ENCODE results near the gene CACNG4.

Gene CACNG4

GRCh38 chr17:66963909-66964771 is at the start of gene CACNG4:
Gene CACNG4, plus strand, starts transcription at chr17:66964707. Its CDS starts 205 bp downstream, at chr17:66964912.
- no peak for DNase-seq (ENCODE audit: low read depth in 2 of 2)

DNA sequence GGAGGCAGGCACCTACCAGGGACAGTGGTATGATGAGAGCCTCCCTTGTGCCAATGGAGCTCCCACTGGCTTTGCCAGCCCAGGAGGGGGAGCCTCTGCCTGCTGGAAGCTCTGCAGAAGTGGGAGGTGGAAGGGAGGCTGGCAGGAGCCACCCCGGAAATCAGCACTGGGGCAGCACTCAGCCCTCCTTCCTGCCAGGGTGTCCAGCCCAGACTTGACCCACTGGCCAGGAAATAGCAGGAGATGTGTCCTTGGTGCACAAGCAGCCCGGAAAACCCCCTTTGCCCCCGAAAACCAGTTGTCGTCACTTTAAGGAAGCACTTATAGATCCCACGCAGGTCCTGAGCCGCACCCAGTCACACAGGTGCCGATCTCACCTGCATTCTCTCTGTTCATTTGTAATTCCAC is 49.3 kb upstream of the CACNG4 start:
- no peak for DNase-seq (ENCODE audit: low read depth in 2 of 2)

GRCh38 chr17:66915792-66916191 is 48.7 kb upstream of the CACNG4 start:
- DNase-seq (ENCODE audit: low read depth in 2 of 2), result no peak

DNA sequence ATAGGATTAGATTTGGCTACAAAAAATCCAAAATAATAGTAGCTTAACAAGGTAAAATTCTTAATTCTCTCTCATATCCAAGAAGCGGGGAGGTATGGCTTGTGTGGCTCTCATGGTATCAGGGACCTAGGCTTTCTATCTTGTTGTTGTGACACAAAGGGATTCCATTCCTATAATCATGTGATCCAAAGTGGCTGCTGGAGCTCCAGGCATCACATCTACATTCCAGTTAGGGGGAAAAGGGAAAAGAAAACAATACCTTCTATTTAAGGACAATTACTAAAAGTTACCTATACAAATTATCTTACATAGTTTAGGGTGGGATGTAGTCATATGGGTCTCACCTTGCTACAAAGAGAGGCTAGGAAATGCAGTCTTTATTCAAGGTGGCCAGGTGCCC is 47.6 kb upstream of the CACNG4 start:
- DNase-seq (ENCODE audit: low read depth in 2 of 2), result no peak

GRCh38 chr17:66918896-66919295 is 45.6 kb upstream of the CACNG4 start:
- DNase-seq (ENCODE audit: low read depth in 2 of 2), result no peak

GRCh38 chr17:66920435-66920834 is 44.1 kb upstream of the CACNG4 start:
- no peak for DNase-seq (ENCODE audit: low read depth in 2 of 2)

DNA sequence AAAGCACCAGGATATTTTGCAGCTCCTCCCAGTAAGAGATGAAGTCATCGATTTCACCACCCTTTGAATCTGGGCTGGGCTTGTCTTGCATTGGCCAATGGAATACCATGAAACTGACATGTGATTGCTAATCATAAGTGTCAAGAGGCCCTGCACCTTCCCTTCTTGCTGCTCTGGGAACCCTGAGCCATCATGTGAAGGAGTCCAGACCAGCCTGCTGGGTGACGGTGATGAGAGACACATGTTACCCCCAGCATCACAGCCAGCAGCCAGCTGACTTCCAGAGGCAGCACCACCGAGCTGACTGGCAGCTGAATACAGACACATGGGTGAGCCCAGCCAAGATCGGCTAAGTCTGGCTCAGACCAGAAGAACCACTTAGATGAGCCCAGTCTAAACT is 43.6 kb upstream of the CACNG4 start:
- DNase-seq (ENCODE audit: low read depth in 2 of 2), result no peak

- DNase-seq (ENCODE audit: low read depth in 2 of 2), result no peak
These were observed 40.6 kb upstream of the CACNG4 start for GRCh38 chr17:66923886-66924285.

DNA sequence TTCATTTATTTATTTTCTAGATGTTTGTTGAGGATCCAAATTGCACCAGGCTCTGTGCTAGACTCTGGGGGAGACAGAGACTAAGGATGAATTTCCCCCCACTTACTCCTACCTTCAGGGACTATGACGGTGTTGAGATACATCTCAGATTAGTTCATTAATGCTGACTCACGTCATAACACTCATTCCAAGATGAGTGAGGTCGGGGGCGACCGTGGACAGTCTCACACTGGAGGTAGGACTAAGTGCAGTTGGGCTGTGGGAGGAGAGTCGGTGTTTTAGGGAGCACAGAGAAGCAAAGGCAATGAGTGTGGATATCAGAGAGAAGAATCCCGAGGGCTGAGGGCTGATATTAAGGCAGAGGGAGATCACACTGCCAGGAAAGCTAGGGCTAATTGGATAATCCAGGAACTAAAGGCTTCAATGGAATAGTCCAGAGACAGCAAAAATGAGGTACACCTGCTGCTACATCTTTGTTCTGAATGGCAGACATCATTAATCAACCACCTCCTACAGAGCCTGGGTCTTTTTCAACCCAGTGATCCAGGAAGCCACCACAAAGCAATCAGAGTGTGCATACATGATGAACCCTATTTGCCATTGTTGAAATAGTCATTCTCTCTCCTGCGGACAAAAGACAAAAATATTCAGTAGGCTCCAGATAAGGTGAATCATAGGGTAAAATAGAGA is 38.6 kb upstream of the CACNG4 start:
- DNase-seq (ENCODE audit: low read depth in 2 of 2), result no peak

- DNase-seq (ENCODE audit: low read depth in 2 of 2), result no peak
These were observed 35.6 kb upstream of the CACNG4 start for GRCh38 chr17:66928949-66929348.

DNA sequence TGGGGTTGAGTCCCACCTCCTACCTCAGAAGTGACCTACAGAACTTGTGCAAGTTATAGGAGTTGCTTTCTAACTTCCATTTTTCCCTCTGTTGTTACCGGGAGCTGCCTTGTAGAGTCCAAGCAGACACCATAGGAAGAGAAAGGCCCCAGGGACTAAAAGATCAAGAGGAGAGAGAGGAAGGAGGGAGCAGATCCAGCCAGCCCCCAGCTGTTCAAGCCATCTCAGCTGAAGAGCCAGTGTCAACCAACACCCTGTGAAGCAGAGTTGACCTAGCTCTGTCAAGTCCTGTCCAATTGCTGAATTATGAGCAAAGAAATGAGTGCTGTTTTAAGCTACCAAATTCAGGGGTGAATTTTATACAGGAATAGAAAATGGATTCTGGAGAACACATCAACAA is 34.9 kb upstream of the CACNG4 start:
- no peak for DNase-seq (ENCODE audit: low read depth in 2 of 2)

GRCh38 chr17:66930933-66931332 is 33.6 kb upstream of the CACNG4 start:
- DNase-seq (ENCODE audit: low read depth in 2 of 2), result no peak

DNA sequence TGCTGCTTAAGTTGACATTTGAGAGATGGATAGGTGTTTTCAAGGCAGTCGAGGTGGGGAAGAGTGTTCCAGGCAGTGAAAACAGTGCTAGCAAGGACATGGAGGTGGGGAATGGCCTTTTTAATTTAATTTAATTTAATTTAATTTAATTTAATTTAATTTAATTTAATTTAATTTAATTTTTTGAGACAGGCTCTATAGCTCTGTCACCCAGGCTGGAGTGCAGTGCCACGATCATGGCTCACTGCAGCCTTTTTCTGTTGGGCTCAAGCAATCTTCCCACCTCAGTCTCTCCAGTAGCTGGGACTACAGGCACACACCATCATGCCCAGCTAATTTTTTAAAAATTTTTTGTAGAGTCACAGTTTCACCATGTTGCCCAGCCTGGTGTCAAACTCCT is 32.2 kb upstream of the CACNG4 start:
- no peak for DNase-seq (ENCODE audit: low read depth in 2 of 2)

GRCh38 chr17:66934040-66934439 is 30.5 kb upstream of the CACNG4 start:
- DNase-seq (ENCODE audit: low read depth in 2 of 2), result no peak

GRCh38 chr17:66935717-66936116 is 28.8 kb upstream of the CACNG4 start:
- no peak for DNase-seq (ENCODE audit: low read depth in 2 of 2)

- no peak for DNase-seq (ENCODE audit: low read depth in 2 of 2)
These were observed 25.9 kb upstream of the CACNG4 start for GRCh38 chr17:66938656-66939055.

- no peak for DNase-seq (ENCODE audit: low read depth in 2 of 2)
These were observed 24.9 kb upstream of the CACNG4 start for GRCh38 chr17:66939461-66940114.

DNA sequence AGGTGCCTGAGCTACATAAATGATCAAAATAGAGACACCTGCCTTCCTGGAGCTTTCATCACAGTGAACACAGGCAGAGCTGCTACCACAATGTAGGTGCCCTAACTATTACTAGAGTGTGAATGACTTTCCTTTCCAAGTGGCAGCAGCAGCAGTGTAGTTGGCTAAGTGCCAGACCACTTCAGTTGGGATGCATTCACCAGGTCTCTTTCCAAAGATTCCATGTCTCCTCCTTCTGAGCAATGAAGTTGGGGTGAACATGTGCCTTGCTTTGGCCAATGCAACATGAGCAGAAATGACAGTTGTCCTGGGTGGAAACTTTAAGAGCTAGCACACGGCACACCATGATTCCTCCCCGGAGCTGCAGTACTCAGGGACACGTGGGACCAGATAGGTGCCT is 23.3 kb upstream of the CACNG4 start:
- DNase-seq (ENCODE audit: low read depth in 2 of 2), result no peak

- DNase-seq (ENCODE audit: low read depth in 2 of 2), result no peak
These were observed 22.6 kb upstream of the CACNG4 start for GRCh38 chr17:66941773-66942450.

DNA sequence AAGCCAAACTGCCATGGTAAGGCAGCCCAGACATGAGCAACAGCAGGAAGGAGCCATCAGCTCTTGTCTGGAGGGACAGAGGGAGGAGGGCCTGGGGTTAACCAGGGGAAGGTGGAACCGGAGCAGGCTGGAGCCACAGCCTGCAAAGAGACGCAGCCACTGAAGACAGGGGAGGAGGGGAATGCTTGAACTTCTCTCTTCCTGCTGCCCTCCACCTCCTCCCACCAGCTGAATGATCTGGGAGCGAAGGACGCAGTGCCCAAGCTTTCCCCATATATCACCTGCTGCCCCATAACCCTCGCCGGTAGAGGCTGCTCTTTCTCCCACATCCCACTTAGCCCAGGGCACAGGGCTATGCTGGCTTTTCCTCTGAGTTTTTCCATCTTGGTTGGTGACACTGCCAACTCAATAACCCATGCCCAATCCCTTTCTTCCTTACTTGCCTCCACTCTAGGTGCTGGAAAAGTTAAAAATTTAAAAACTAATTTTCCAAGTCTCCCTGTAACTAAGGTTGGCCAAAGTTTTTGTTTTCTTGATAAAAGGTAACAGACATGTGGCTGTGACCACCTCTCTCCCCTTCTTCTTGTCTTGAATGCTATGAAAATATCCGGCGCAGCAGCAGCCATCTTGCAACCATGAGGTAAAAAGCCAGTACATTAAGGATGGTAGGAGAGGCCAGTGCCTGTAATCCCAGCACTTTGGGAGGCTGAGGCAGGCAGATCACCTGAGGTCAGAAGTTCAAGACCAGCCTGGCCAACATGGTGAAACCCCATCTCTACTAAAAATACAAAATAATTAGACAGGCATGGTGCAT is 21.8 kb upstream of the CACNG4 start:
- no peak for DNase-seq (ENCODE audit: low read depth in 2 of 2)

GRCh38 chr17:66943484-66943883 is 21.0 kb upstream of the CACNG4 start:
- DNase-seq (ENCODE audit: low read depth in 2 of 2), result no peak
